IMR-90 (cell line): ENCODE measurements around the gene TNS1. TPM values are rescaled to one million over a fixed set of nuclear protein-coding genes. Genes with fewer than 3 reads are reported as not detected.
A peak's percentile ranks its signal among the peaks of the same experiment; 100 is the strongest.

Source experiments
- ATAC-seq: fragments of 200-7000 bp; cut with Tn5 transposase; 2 replicates; pipeline ENCODE4 v1.9.1; 2020; ENCODE audit warnings: low read depth, mild to moderate bottlenecking, moderate library complexity
- BruUV-seq: library from RNA; stranded (reverse); fragments of 400-500 nt; replicated peaks from 2 replicates; lab custom pipeline; 2021; lab: Mats Ljungman, UMichigan
- CTCF ChIA-PET: fragments of 300-600 bp; formaldehyde crosslinking; extraction: SDS; loops from one replicate; lab custom pipeline; 2021; ENCODE audit warnings: antibody characterized with exemption; lab: Yijun Ruan, JAX
- POLR2A ChIA-PET: fragments of 300-600 bp; sonication (Branson Sonifier 250); formaldehyde crosslinking; loops from one replicate; lab custom pipeline; 2022; ENCODE audit warnings: antibody characterized with exemption; ENCODE audit not compliant: unreplicated experiment; lab: Charles Lee
- DNase-seq: peaks from one replicate; pipeline ENCODE4 v3.0.0; 2013
- H2AFZ ChIP-seq: replicated peaks from 2 replicates; pipeline ENCODE3; 2013; ENCODE audit warnings: low read length, mild to moderate bottlenecking; ENCODE audit not compliant: poor library complexity
- H2AK5ac ChIP-seq: 2 replicates; pipeline ENCODE4 v1.6.1; 2013; ENCODE audit warnings: low read depth, low read length, inconsistent platforms
- H2AK9ac ChIP-seq: replicated peaks from 2 replicates; pipeline ENCODE3; 2013; ENCODE audit warnings: mild to moderate bottlenecking, low read depth, low read length, moderate library complexity; ENCODE audit not compliant: poor library complexity
- H2BK120ac ChIP-seq: 2 replicates; pipeline ENCODE4 v1.6.1; 2013; ENCODE audit warnings: low read depth, low read length, inconsistent platforms
- H2BK15ac ChIP-seq: 3 replicates; pipeline ENCODE4 v1.6.1; 2013; ENCODE audit warnings: low read depth, low read length, inconsistent platforms
- H2BK20ac ChIP-seq: 2 replicates; pipeline ENCODE4 v1.6.1; 2013; ENCODE audit warnings: low read depth, mild to moderate bottlenecking, inconsistent platforms, low read length, moderate library complexity
- H2BK5ac ChIP-seq: 2 replicates; pipeline ENCODE4 v1.6.1; 2013; ENCODE audit warnings: mild to moderate bottlenecking, low read depth, low read length, inconsistent platforms; ENCODE audit not compliant: poor library complexity, severe bottlenecking
- H3K14ac ChIP-seq: replicated peaks from 2 replicates; pipeline ENCODE4 v1.6.1; 2013; ENCODE audit warnings: low read depth, low read length, inconsistent platforms
- H3K18ac ChIP-seq: 2 replicates; pipeline ENCODE4 v1.6.1; 2013; ENCODE audit warnings: low read depth, low read length, control low read depth
- H3K23ac ChIP-seq: 2 replicates; pipeline ENCODE4 v1.6.1; 2013; ENCODE audit warnings: low read depth, low read length, inconsistent platforms
- H3K27ac ChIP-seq: 2 replicates; pipeline ENCODE4 v1.5.1; 2013; ENCODE audit warnings: mild to moderate bottlenecking, control low read depth, low read length; ENCODE audit not compliant: insufficient read depth
- H3K27me3 ChIP-seq: 2 replicates; pipeline ENCODE4 v1.6.1; 2013; ENCODE audit warnings: low read length; ENCODE audit not compliant: control insufficient read depth, insufficient read depth
- H3K36me3 ChIP-seq: 2 replicates; pipeline ENCODE4 v1.6.1; 2013; ENCODE audit warnings: low read length, mixed read lengths; ENCODE audit not compliant: control insufficient read depth, insufficient read depth
- H3K4ac ChIP-seq: 2 replicates; pipeline ENCODE4 v1.6.1; 2013; ENCODE audit warnings: low read depth, low read length, inconsistent platforms
- H3K4me1 ChIP-seq: 2 replicates; pipeline ENCODE4 v1.6.1; 2013; ENCODE audit warnings: low read length, mixed read lengths; ENCODE audit not compliant: control insufficient read depth, insufficient read depth
- H3K4me2 ChIP-seq: 2 replicates; pipeline ENCODE4 v1.6.1; 2013; ENCODE audit warnings: low read depth, mild to moderate bottlenecking, control low read depth, low read length, moderate library complexity
- H3K4me3 ChIP-seq: 2 replicates; pipeline ENCODE4 v1.5.1; 2013; ENCODE audit warnings: low read depth, mild to moderate bottlenecking, control low read depth, low read length, moderate library complexity; ENCODE audit not compliant: insufficient read depth
- H3K56ac ChIP-seq: 2 replicates; pipeline ENCODE4 v1.6.1; 2013; ENCODE audit warnings: low read length, inconsistent platforms; ENCODE audit not compliant: insufficient read depth; ENCODE audit errors: extremely low read depth
- H3K79me1 ChIP-seq, 2 experiments: 2 replicates each; pipeline ENCODE4 v1.6.1; 2013; ENCODE audit warnings: low read length in 2 of 2, inconsistent platforms in 1 of 2, low read depth in 1 of 2
- H3K9ac ChIP-seq: 2 replicates; pipeline ENCODE4 v1.6.1; 2013; ENCODE audit warnings: low read depth, low read length, control low read depth
- H3K9me1 ChIP-seq: 2 replicates; pipeline ENCODE4 v1.6.1; 2013; ENCODE audit warnings: low read length, inconsistent platforms; ENCODE audit not compliant: insufficient read depth
- H3K9me3 ChIP-seq: 2 replicates; pipeline ENCODE4 v1.6.1; 2013; ENCODE audit warnings: low read length; ENCODE audit not compliant: control insufficient read depth, insufficient read depth
- H4K20me1 ChIP-seq: 2 replicates; pipeline ENCODE4 v1.6.1; 2013; ENCODE audit warnings: low read length, inconsistent platforms; ENCODE audit not compliant: insufficient read depth
- H4K5ac ChIP-seq: 2 replicates; pipeline ENCODE4 v1.6.1; 2013; ENCODE audit warnings: mild to moderate bottlenecking, low read depth, low read length, control low read depth
- H4K8ac ChIP-seq, 2 experiments: 2 replicates each; pipeline ENCODE4 v1.6.1; 2013; ENCODE audit warnings: low read depth in 2 of 2, low read length in 2 of 2, control low read depth in 1 of 2, inconsistent platforms in 1 of 2
- H4K91ac ChIP-seq: 2 replicates; pipeline ENCODE4 v1.6.1; 2013; ENCODE audit warnings: low read depth, low read length, inconsistent platforms; ENCODE audit not compliant: insufficient read depth
- CHD1 ChIP-seq: IDR thresholded peaks from 2 replicates; pipeline ENCODE4 v1.6.1; 2012; ENCODE audit warnings: low read depth, low read length, improper control_type of control experiment
- CTCF ChIP-seq: conservative IDR thresholded peaks from 2 replicates; pipeline ENCODE4 v1.5.1; 2012; ENCODE audit warnings: mild to moderate bottlenecking, low read depth, low read length, improper control_type of control experiment
- ELK1 ChIP-seq: fragments of 150-350 bp; IDR thresholded peaks from 2 replicates; pipeline ENCODE4 v1.6.1; 2016; ENCODE audit warnings: low read depth, mild to moderate bottlenecking, low read length, moderate library complexity, borderline replicate concordance
- FOS ChIP-seq: fragments of 150-350 bp; IDR thresholded peaks from 2 replicates; pipeline ENCODE4 v1.6.1; 2016; ENCODE audit warnings: low read depth, low read length
- MAFK ChIP-seq: IDR thresholded peaks from 2 replicates; pipeline ENCODE4 v1.6.1; 2012; ENCODE audit warnings: low read depth, low read length, improper control_type of control experiment
- MAZ ChIP-seq: IDR thresholded peaks from 2 replicates; pipeline ENCODE4 v1.6.1; 2012; ENCODE audit warnings: low read depth, mild to moderate bottlenecking, low read length, improper control_type of control experiment, moderate library complexity, borderline replicate concordance
- MXI1 ChIP-seq: IDR thresholded peaks from 2 replicates; pipeline ENCODE4 v1.6.1; 2012; ENCODE audit warnings: low read depth, mild to moderate bottlenecking, low read length, moderate library complexity, borderline replicate concordance
- NFE2L2 ChIP-seq: fragments of 150-350 bp; IDR thresholded peaks from 2 replicates; pipeline ENCODE4 v1.6.1; 2016; ENCODE audit warnings: low read depth, mild to moderate bottlenecking, low read length
- POLR2A ChIP-seq: IDR thresholded peaks from 2 replicates; pipeline ENCODE4 v1.6.1; 2012; ENCODE audit warnings: mild to moderate bottlenecking, low read depth, low read length
- RAD21 ChIP-seq: IDR thresholded peaks from 2 replicates; pipeline ENCODE4 v1.6.1; 2012; ENCODE audit warnings: low read length, improper control_type of control experiment
- RCOR1 ChIP-seq: IDR thresholded peaks from 2 replicates; pipeline ENCODE4 v1.6.1; 2012; ENCODE audit warnings: mild to moderate bottlenecking, low read length, improper control_type of control experiment; ENCODE audit not compliant: insufficient replicate concordance
- RFX5 ChIP-seq: IDR thresholded peaks from 2 replicates; pipeline ENCODE4 v1.8.0; 2012; ENCODE audit warnings: low read depth, mild to moderate bottlenecking, low read length, moderate library complexity
- SMC3 ChIP-seq: fragments of 150-350 bp; IDR thresholded peaks from 2 replicates; pipeline ENCODE4 v1.6.1; 2016; ENCODE audit warnings: low read depth, mild to moderate bottlenecking, antibody characterized with exemption, low read length, moderate library complexity
- WGBS, 2 experiments: methylation state at CpG; one replicate each; pipeline versions ENCODE4 v1.1.5 to v1.1.7; 2013; ENCODE audit warnings: missing lambda C conversion rate in 2 of 2; ENCODE audit not compliant: insufficient read length in 1 of 2; ENCODE audit errors: extremely low coverage in 2 of 2; 5-methylcytosine and 5-hydroxymethylcytosine counted together
- dilution Hi-C: fragments of 300-500 bp; cut with HindIII; formaldehyde crosslinking; loops from one replicate; pipeline ENCODE4 v1.14.3; 2018; ENCODE audit warnings: low sequenced_read_pairs; ENCODE audit not compliant: unreplicated experiment
- in situ Hi-C: fragments of 300-500 bp; cut with MboI; formaldehyde crosslinking; loops from 3 replicates; pipeline ENCODE4 v1.14.3; 2019; ENCODE audit warnings: low sequenced_read_pairs, inconsistent platforms, mixed read lengths
- intact Hi-C: fragments of 100-400 bp; cut with micrococcal nuclease; formaldehyde crosslinking; loops from 2 replicates; pipeline ENCODE4 v1.10.0; 2022
- polyA plus RNA-seq, 3 experiments: library from polyadenylated mRNA; depleted of rRNA; stranded (reverse); fragments of >200 nt; gene quantifications; 2 replicates each; pipeline ENCODE4 v1.2.3, GENCODE V29; 2012; ENCODE audit warnings: low replicate concordance in 1 of 3
- total RNA-seq: library from RNA; depleted of rRNA; stranded (reverse); fragments of >200 nt; gene quantifications from 2 replicates; pipeline ENCODE4 v1.2.3, GENCODE V29; 2012

TNS1 gene
- total and polyA plus RNA-seq, 2 of the 4 experiments (the other 2 are of a cell fraction): 41.1 to 45.2 TPM

GRCh38 chr2:217820091-217820819 is 182.5 kb downstream of the TNS1 start:
- H2AFZ ChIP-seq: no peak overlapping the region
- peaks cover 66% of the 10 kb centered on the region for H3K36me3 ChIP-seq
- H3K9me3 ChIP-seq: no peaks in the 10 kb centered on the region
- ChIA-PET CTCF (no interaction called here), POLR2A (no interaction called here)
- H3K4me3 ChIP-seq: no peak overlapping the region
- H3K9me1 ChIP-seq: peaks cover 12% of the 10 kb centered on the region
- H3K14ac ChIP-seq: no peak overlapping the region
- no peak overlapping the region for H2AK5ac ChIP-seq
- H3K27me3 ChIP-seq: no peaks in the 10 kb centered on the region
- H4K5ac ChIP-seq: no peak overlapping the region
- dilution Hi-C loops: no loop called here
- no peaks in the 10 kb centered on the region for H3K4me1 ChIP-seq
- no peak overlapping the region for H2BK20ac ChIP-seq
- no peak overlapping the region for H4K8ac ChIP-seq
- no peak overlapping the region for H3K9ac ChIP-seq
- peaks cover 24% of the 10 kb centered on the region for H4K20me1 ChIP-seq
- DNase-seq (no peak), ATAC-seq (no peak)
- H2AK9ac ChIP-seq: peak overlapping the region; percentile 37
- BruUV-seq: no TSS peak
- H2BK15ac ChIP-seq: no peak overlapping the region
- in situ Hi-C loops: no loop called here
- no peak overlapping the region for H3K4me2 ChIP-seq
- peaks cover 17 to 31% of the 10 kb centered on the region in 2 experiments for H3K79me1 ChIP-seq
- no peak overlapping the region for H2BK120ac ChIP-seq
- no peak overlapping the region for H3K4ac ChIP-seq
- H3K23ac ChIP-seq: no peak overlapping the region
- intact Hi-C loops: no loop called here
- WGBS, 2 experiments: 94% methylated on average over 4 of the region's 7 CpGs; no CpG with 5 or more reads in 1 of the 2 experiments
- no peak overlapping the region for H3K56ac ChIP-seq
- TF ChIP-seq MAZ: no peak
- no peak for TF ChIP-seq FOS
- TF ChIP-seq RAD21: no peak
- no peak for TF ChIP-seq RCOR1
- TF ChIP-seq RFX5: no peak
- TF ChIP-seq ELK1: no peak
- TF ChIP-seq CTCF: no peak
- TF ChIP-seq CHD1: no peak
- no peak for TF ChIP-seq MAFK
- TF ChIP-seq POLR2A: no peak
- no peak for TF ChIP-seq SMC3
- no peak for TF ChIP-seq MXI1
- TF ChIP-seq NFE2L2: no peak
- no peak overlapping the region for H2BK5ac ChIP-seq
- H3K27ac ChIP-seq: no peak overlapping the region
- H3K18ac ChIP-seq: no peak overlapping the region
- H4K91ac ChIP-seq: no peak overlapping the region
